HG03060 (cell line): ENCODE data around the gene CTNNA1.
"Not testable (repeated sequence)": the region's sequence is repeated elsewhere in the genome, so short reads cannot be mapped to it uniquely, and the experiment has no call there.

ENCODE experiments used
- ATAC-seq: cut with Tn5 transposase; IDR thresholded peaks from one replicate; pipeline ENCODE4 v1.9.1; 2021; ENCODE audit warnings: low read depth, moderate number of reproducible peaks; ENCODE audit not compliant: unreplicated experiment

CTNNA1 gene, protein sequence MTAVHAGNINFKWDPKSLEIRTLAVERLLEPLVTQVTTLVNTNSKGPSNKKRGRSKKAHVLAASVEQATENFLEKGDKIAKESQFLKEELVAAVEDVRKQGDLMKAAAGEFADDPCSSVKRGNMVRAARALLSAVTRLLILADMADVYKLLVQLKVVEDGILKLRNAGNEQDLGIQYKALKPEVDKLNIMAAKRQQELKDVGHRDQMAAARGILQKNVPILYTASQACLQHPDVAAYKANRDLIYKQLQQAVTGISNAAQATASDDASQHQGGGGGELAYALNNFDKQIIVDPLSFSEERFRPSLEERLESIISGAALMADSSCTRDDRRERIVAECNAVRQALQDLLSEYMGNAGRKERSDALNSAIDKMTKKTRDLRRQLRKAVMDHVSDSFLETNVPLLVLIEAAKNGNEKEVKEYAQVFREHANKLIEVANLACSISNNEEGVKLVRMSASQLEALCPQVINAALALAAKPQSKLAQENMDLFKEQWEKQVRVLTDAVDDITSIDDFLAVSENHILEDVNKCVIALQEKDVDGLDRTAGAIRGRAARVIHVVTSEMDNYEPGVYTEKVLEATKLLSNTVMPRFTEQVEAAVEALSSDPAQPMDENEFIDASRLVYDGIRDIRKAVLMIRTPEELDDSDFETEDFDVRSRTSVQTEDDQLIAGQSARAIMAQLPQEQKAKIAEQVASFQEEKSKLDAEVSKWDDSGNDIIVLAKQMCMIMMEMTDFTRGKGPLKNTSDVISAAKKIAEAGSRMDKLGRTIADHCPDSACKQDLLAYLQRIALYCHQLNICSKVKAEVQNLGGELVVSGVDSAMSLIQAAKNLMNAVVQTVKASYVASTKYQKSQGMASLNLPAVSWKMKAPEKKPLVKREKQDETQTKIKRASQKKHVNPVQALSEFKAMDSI

DNA sequence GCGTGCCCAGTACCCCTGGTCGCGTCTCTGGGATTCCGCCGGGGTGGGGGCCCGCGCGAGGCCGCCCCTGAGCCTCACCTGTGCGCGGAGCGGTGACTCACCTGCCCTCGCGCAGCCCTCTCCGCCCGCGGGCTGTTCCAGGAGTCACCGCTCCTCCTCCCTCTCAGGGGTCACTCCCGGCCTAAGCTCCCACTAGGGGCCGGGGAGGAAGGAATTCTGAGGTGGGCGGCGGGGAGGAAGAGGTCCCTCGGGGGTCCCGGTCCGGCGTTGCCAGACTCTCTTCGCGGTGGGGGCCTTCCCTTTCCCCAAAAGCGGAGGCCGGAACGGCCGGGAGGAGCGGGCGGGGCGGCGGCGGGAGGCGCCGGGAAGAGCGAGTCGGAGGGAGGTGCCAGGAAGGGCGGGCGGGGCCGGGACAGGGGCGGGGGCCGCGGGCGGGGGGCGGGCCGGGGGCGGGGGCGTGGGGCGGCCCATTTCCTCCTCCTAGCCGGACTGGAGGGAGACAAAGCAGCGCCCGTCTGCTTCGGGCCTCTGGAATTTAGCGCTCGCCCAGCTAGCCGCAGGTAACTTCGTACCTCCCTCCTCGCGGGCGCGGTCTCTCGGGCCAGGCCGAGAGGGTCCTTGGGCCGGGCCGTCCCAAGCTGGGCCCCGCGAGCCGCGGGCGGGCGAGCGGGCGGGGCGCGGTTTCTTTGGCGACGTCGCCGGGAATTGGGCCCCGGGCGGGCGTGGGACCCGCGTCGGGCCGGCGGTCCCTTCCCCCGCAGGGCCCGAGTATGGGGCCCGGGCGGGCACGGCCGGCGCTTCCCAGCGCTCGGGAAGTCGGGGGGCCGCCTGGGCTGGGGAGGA, at the start of gene CTNNA1:
Gene CTNNA1, plus strand, starts transcription at position 475 of the 843 bp plus-strand sequence. CDS start 28,500 bp downstream, outside the sequence.
- ATAC-seq: no peak

GRCh38 chr5:138703777-138704176, 49.4 kb upstream of the CTNNA1 start:
- not testable (repeated sequence) for ATAC-seq

DNA sequence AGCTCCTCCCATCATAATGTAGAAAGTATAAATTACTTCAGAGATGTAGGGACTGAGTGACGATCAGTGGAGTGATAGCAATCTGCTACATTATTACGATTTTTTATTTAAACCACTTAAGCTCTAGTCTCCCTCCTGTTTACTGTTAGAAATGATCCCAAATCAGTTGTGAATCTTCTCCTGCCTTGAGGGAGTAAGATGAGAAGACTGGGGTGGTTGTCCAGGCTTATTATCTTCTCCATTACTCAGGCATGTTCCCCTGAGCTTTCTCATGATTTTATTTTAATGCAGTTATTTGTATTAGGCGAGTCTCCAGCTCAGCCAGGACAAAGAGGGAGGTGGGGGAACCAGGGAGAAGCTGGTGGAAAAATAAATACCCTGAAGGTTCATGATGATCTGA, 48.2 kb upstream of the CTNNA1 start:
- ATAC-seq: no peak

DNA sequence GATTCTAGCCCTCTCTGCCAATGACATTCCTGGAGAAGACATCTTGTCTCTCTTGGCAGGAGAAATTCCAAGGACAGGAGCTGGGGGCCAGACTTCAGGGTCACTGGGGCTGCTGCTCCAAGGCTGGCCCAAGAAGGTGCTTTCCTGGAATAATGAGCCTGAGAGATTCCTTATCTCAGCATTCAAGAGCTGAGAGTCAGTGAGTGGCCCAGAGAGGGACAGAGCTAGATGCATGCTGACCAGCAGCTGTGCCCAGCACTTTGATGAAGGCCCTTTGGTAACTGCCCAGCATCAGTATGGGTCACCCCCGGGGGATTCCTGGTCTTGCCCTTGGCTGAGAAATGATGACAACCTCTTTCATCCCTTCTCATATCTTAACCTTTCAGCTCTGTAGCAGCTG, 47.7 kb upstream of the CTNNA1 start:
- no peak for ATAC-seq

- ATAC-seq: no peak
Observed at GRCh38 chr5:138706655-138707480, 46.4 kb upstream of the CTNNA1 start.

- no peak for ATAC-seq
Observed at GRCh38 chr5:138708791-138709190, 44.4 kb upstream of the CTNNA1 start.

DNA sequence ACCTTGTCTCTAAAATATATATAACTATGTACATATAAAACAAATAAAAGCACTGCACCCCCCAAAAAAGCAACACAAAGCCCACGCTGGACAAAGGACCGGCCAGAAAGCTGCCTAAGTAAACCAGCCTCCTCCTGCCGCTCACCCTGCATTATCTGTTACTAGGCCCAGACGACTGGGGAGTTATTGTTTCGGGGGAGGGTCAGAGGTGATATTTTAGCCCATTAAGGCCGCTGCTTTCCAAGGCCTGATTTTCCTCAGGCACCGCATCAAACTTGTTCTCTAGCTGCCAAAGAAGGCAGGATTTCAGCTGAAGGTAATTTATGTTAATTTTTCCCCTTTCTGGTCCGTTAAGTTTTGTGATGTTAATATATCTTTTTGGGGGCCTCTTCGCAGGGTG, 44.0 kb upstream of the CTNNA1 start:
- no peak for ATAC-seq

DNA sequence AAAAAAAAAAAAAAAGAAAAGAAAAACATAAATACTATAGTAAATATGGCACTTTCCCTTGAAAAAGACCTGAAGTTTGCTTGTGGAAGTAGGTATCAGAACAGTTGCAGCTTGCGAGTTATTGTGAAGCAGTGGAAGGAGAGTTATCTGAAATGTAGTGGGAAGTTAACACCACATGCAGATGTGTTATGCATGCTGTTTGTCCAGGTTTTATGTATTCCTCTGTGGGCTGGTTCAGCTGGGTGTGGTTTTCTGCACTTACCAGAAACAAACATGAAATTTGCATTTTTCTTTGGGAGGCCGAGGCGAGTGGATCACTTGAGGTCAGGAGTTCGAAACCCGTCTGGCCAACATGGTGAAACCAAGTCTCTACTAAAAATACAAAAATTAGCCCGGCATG, 42.1 kb upstream of the CTNNA1 start:
- ATAC-seq: no peak

DNA sequence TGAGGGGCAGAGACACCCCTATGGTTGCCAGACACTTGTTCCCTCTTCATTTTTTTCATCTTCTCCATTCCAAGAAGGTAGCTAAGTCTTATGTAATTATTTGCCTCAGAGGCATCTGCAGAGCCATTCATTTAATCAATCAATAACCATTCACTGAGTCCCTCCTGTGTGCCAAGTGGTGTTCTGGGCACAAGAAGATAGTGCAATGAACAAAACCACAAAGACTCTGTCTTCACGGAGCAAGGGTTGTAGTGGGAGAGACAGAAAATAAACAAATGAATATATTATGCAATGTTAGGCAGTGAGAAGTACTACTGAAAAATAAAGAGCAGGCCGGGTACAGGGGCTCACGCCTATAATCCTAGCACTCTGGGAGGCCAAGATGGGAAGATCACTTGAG, 41.4 kb upstream of the CTNNA1 start:
- ATAC-seq: no peak

DNA sequence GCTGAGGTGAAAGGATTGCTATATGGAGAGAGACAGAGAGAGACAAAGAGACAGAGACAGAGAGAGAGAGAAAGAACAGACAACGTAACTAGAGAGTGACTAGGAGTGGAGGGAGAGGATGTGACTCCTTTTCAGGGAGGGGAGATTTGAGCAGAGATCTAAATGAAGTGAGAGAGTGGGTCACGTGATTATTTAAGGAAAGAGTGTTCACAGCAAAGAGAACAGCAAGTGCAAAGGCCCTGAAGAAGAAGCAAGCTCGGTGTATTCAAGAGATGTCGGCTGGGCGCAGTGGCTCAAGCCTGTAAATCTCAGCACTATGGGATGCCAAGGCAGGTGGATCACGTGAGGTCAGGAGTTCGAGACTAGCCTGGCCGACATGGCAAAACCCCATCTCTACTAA, 40.9 kb upstream of the CTNNA1 start:
- ATAC-seq: no peak

DNA sequence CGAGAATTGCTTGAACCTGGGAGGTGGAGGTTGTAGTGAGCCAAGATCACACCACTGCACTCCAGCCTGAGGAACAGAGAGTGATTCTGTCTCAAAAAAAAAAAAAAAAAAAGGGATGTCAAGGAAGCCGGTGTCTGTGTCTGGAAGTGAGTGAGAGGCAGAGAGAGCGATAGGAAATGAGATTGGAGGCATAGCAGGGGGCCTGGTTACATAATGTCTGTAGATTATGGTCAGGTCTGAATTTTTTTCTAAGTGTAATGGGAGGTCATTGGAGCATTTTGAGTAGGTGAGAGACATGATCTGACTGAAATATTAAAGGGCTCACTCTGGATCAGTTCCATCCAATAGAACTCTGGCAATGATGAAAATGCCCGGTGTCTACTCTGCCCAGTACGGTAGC, 40.4 kb upstream of the CTNNA1 start:
- no peak for ATAC-seq

DNA sequence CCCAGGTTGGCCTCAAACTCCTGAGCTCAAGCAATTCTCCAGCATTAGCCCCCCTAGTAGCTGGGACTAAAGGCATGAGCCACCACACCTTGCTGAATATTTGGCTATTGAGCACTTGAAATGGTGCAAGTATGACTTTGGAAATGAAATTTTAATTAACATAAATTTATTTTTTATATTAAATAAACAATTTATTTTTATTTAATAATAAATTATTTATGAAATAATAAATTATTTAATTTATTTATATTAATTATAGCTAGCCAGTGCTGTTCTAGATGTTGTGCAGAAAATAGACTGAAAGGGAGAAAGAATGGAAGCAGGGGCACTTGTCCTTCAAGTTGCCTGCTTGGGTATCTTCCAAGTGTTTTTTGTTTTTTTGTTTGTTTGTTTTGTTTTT, 40.0 kb upstream of the CTNNA1 start:
- no peak for ATAC-seq

DNA sequence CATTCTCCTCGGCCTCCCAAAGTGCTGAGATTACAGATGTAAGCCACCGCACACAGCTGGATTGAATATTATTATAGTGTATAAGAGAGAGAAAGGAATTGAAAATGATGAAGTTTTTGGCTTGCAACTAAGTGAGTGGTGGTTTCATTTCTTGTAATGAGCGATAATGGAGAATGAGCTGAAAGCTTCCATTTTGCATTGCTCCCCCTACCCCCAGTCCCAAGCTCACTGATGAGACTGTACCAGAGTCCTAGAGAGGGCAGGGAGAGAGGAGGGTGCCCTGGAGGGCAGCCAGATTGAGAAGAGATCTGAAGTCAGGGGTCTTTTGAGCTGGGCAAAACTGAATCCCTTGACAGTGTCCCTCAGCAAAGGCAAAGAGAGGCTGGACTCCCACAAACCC, 38.5 kb upstream of the CTNNA1 start:
- no peak for ATAC-seq

DNA sequence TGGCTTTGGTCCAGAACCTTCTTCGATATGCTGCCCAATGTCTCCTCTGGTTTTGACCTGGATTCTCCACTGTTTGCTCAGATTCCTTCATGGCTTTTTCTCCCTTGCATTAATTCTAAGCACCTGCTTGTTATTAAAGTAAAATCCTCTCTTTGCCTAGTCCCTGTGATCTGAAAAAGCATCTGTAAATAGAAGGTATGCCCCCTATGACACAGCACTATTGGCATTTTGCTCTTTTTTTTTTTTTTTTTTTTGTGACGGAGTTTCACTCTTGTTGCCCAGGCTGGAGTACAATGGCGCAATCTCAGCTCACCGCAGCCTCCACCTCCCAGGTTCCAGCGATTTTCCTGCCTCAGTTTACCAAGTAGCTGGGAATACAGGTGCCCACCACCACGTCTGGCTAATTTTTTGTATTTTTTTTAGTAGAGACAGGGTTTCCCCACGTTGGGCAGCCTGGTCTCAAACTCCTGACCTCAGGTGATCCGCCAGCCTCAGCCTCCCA, 37.2 kb upstream of the CTNNA1 start:
- not testable (repeated sequence) for ATAC-seq

DNA sequence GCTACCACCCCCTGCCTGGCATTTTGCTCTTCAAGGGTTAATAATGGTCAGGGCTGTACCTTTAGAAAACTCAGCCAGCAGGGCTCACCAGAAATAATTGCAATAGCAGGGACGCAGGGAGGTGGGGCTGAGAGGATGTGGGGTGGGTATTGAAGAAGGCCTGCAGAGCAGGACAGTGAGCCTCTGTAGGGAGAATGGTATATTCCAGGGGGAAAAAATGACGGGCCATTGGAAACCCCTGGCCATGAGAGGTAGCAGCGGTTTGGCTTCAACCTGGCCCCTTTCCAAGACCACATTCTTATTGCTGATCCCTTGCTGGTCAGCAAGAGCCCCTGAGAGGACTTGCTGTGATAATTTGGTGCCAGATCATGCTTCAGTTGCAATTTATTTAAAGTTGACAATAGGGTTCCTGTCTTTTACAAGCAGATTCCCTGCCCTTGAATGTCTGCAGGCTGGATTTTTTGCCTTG, 36.7 kb upstream of the CTNNA1 start:
- ATAC-seq: no peak

DNA sequence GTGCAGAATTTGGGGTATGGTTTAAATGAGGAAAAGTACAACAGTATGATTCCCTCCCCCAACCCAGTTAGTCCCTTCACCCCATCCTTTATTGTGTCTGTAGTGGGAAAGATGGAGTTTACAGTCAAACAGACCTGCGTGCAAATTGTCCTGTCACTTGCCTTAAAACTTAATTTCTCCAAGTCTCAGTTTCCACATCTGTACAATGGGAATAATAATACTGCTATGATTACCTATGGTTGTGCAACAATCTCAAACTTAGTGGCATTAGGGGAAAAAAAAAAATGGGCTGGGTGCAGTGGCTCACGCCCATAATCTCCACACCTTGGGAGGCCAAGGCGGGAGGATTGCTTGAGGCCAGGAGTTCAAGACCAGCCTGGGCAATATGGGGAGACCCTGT, 35.8 kb upstream of the CTNNA1 start:
- ATAC-seq: no peak

- no peak for ATAC-seq
Observed at GRCh38 chr5:138719811-138720210, 33.4 kb upstream of the CTNNA1 start.

GRCh38 chr5:138720840-138721239, 32.4 kb upstream of the CTNNA1 start:
- no peak for ATAC-seq

- no peak for ATAC-seq
Observed at GRCh38 chr5:138721979-138722378, 31.2 kb upstream of the CTNNA1 start.
